ENCODE measurements around the gene SSTR3.

SSTR3 gene

GRCh38 chr22:37199760-37200108 is 12.5 kb downstream of the SSTR3 start:
- TF ChIP-seq CTCF (IDR thresholded peaks at IDR 0.05; ENCODE audit: low read depth, low read length) = no peak
- H3K4me3 ChIP-seq (ENCODE audit: low read depth, low read length) = peak overlapping the region; percentile 41

- TF ChIP-seq CTCF (IDR thresholded peaks at IDR 0.05; ENCODE audit: low read depth, low read length) = peak; percentile 82
- peak overlapping the region; percentile 64 for H3K4me3 ChIP-seq (ENCODE audit: low read depth, low read length)
Observed at GRCh38 chr22:37199103-37199759, 13.0 kb downstream of the SSTR3 start.

- TF ChIP-seq CTCF (IDR thresholded peaks at IDR 0.05; ENCODE audit: low read depth, low read length) = peak; percentile 61
Observed at GRCh38 chr22:37198258-37199102, 13.8 kb downstream of the SSTR3 start.

GRCh38 chr22:37197451-37198257 is 14.6 kb downstream of the SSTR3 start:
- TF ChIP-seq CTCF (IDR thresholded peaks at IDR 0.05; ENCODE audit: low read depth, low read length) = no peak
- H3K4me3 ChIP-seq (ENCODE audit: low read depth, low read length) = no peak overlapping the region

More at GRCh38 chr22:37198258-37199102, 13.8 kb downstream of the SSTR3 start:
- H3K4me3 ChIP-seq (ENCODE audit: low read depth, low read length) = peak overlapping the region; percentile 64

- 0 out of 2 replicates have a peak, but pooled peaks have one; percentile 8 for TF ChIP-seq CTCF (IDR thresholded peaks at IDR 0.05; ENCODE audit: low read depth, low read length)
- H3K4me3 ChIP-seq (ENCODE audit: low read depth, low read length) = no peak overlapping the region
Observed at GRCh38 chr22:37196539-37197450, 15.5 kb downstream of the SSTR3 start.

GRCh38 chr22:37195921-37196320 is 16.4 kb downstream of the SSTR3 start:
- no peak overlapping the region for H3K4me3 ChIP-seq (ENCODE audit: low read depth, low read length)
- no peak for TF ChIP-seq CTCF (IDR thresholded peaks at IDR 0.05; ENCODE audit: low read depth, low read length)
